Activated CD8-positive, alpha-beta T cell treated with anti-CD3 and anti-CD28 coated beads for 36 hours (primary cell): ENCODE measurements around the gene PDPN. TPM values are rescaled to one million over a fixed set of nuclear protein-coding genes. Genes with fewer than 3 reads are reported as not detected.

Experiments used
- ATAC-seq: fragments of 200-7000 bp; cut with Tn5 transposase; one replicate; pipeline ENCODE4 v1.10.0; 2021; ENCODE audit warnings: mild to moderate bottlenecking, moderate library complexity
- CTCF ChIA-PET: fragments of 350-600 bp; sonication (Branson Sonifier 250); formaldehyde crosslinking; loops from one replicate; lab custom pipeline; 2021; ENCODE audit warnings: antibody characterized with exemption; lab: Charles Lee
- POLR2A ChIA-PET: fragments of 350-600 bp; sonication (Branson Sonifier 250); formaldehyde crosslinking; loops from one replicate; lab custom pipeline; 2021; ENCODE audit warnings: antibody characterized with exemption; lab: Charles Lee
- DNase-seq: peaks from one replicate; pipeline ENCODE4 v3.0.0-alpha.2; 2020
- H3K27ac Mint-ChIP-seq: one replicate; pipeline ENCODE4 v1.8.0; 2021; ENCODE audit warnings: mild to moderate bottlenecking, mixed read lengths
- H3K27me3 Mint-ChIP-seq: one replicate; pipeline ENCODE4 v1.8.0; 2021; ENCODE audit warnings: mixed read lengths
- H3K36me3 Mint-ChIP-seq: one replicate; pipeline ENCODE4 v1.8.0; 2021; ENCODE audit warnings: low read depth, mixed read lengths
- H3K4me1 Mint-ChIP-seq: one replicate; pipeline ENCODE4 v1.8.0; 2021; ENCODE audit warnings: low read depth, mixed read lengths
- H3K4me3 Mint-ChIP-seq: one replicate; pipeline ENCODE4 v1.8.0; 2021; ENCODE audit warnings: mild to moderate bottlenecking, moderate library complexity, mixed read lengths
- H3K9me3 Mint-ChIP-seq: one replicate; pipeline ENCODE4 v1.8.0; 2021; ENCODE audit warnings: mixed read lengths
- intact Hi-C: fragments of 100-400 bp; cut with micrococcal nuclease; formaldehyde crosslinking; loops from one replicate; pipeline ENCODE4 v1.10.0; 2022
- total RNA-seq, 2 experiments: library from RNA; stranded (reverse); gene quantifications; one replicate each; pipeline ENCODE4 v1.2.3, GENCODE V29; 2021
- TF ChIP-seq, protein P1 (sequence below): fragments of 200-600 bp; IDR thresholded peaks from one replicate; pipeline ENCODE4 v1.8.0; 2022; ENCODE audit warnings: antibody characterized with exemption, mild to moderate bottlenecking

The PDPN gene
- total RNA-seq, 2 experiments from 2014 or later, result not detected

DNA sequence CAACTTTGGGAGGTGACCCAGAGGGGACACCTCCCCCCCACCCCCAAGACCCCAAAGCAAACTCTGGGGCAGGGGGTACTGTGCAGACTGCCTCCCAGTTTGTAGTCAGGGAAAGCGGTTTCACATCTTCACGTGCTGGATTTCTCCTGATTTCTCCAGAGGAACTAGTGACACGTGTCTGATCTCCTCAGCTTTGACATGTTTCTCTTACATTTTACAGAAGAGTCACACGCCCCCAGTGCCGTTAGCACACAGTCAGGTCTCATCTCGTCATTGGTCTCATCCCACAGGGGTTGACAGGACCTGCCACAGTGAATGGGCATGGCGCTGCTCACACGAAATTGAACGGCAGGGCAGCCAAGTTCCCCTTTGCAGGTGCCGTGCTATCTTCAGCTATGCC lies 11.8 kb downstream of the PDPN start:
- Mint-ChIP-seq H3K27me3 (peaks cover 10% of the 10 kb centered on the region), H3K4me3 (no peak overlapping the region), H3K4me1 (no peaks in the 10 kb centered on the region), H3K27ac (no peak overlapping the region), H3K36me3 (no peaks in the 10 kb centered on the region), H3K9me3 (no peaks in the 10 kb centered on the region)
- TF ChIP-seq, protein P1, sequence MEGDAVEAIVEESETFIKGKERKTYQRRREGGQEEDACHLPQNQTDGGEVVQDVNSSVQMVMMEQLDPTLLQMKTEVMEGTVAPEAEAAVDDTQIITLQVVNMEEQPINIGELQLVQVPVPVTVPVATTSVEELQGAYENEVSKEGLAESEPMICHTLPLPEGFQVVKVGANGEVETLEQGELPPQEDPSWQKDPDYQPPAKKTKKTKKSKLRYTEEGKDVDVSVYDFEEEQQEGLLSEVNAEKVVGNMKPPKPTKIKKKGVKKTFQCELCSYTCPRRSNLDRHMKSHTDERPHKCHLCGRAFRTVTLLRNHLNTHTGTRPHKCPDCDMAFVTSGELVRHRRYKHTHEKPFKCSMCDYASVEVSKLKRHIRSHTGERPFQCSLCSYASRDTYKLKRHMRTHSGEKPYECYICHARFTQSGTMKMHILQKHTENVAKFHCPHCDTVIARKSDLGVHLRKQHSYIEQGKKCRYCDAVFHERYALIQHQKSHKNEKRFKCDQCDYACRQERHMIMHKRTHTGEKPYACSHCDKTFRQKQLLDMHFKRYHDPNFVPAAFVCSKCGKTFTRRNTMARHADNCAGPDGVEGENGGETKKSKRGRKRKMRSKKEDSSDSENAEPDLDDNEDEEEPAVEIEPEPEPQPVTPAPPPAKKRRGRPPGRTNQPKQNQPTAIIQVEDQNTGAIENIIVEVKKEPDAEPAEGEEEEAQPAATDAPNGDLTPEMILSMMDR, result no peak
- ChIA-PET POLR2A (no interaction called here), CTCF (no interaction called here)
- intact Hi-C loops, result no loop called here
- ATAC-seq, result no peak
- DNase-seq, result no peak

DNA sequence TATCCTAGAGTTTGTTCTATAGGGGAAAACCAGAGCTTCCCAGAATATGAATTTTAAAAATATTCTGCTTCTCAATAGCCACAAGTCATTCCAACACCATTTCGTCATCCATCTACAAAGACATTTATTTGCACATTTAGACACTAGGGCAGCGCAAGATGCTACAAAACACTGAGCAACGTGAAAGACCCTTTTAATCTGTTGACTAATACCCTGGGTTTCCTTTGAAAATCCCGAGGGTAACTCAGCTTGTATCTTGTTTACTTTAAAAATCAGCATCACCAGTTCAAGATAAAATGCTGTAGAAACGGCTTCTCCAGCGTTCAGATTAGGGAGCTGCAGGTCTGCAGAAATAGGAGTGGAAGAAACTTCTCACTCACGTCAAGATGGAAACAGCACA lies 13.5 kb downstream of the PDPN start:
- DNase-seq (no peak), ATAC-seq (no peak)
- intact Hi-C loops, result no loop called here
- H3K9me3 Mint-ChIP-seq, result no peaks in the 10 kb centered on the region
- H3K27me3 Mint-ChIP-seq, result peaks cover 7% of the 10 kb centered on the region
- TF ChIP-seq, protein P1, result no peak
- no peak overlapping the region for H3K4me3 Mint-ChIP-seq
- H3K36me3 Mint-ChIP-seq, result no peaks in the 10 kb centered on the region
- no peaks in the 10 kb centered on the region for H3K4me1 Mint-ChIP-seq
- CTCF ChIA-PET, result no interaction called here
- H3K27ac Mint-ChIP-seq, result no peak overlapping the region
- POLR2A ChIA-PET, result no interaction called here

DNA sequence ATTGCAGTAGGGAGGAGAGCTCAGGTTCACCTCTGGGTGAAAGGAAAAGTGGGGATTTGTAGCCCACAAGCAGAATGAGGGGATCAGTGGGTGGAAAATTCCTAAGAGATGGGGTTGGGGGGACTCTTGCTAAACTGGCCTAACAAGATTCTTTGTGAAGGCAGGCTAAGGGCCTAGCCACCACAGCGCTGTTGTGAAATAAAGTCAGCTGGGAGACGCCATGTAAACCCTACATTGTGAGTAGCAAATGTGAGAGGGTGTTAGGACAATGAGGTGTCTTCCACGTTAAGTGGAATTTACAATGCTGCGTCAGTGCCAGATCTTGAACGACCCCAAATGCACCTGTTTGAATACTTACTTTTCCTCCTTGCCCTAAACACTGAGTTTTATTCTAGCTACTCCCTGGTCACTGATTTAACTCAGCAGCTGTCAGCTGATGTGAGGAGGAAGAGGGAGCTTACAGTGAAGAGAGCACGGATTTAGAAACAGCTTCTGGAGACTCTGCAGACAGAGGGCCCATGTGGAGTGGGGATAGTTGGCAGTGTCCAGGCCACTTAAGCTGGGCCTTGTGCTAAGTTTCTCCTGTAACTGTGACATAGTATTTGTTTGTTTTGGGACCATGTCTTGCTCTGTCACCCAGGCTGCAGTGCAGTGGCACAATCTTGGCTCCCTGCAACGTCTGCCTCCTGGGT lies 17.3 kb downstream of the PDPN start:
- Mint-ChIP-seq H3K4me1 (no peaks in the 10 kb centered on the region), H3K27ac (no peak overlapping the region), H3K36me3 (no peaks in the 10 kb centered on the region), H3K9me3 (no peaks in the 10 kb centered on the region), H3K4me3 (no peak overlapping the region), H3K27me3 (no peaks in the 10 kb centered on the region)
- DNase-seq (no peak), ATAC-seq (no peak)
- intact Hi-C loops, result no loop called here
- CTCF ChIA-PET, result no interaction called here
- TF ChIP-seq, protein P1, result no peak
- POLR2A ChIA-PET, result no interaction called here

DNA sequence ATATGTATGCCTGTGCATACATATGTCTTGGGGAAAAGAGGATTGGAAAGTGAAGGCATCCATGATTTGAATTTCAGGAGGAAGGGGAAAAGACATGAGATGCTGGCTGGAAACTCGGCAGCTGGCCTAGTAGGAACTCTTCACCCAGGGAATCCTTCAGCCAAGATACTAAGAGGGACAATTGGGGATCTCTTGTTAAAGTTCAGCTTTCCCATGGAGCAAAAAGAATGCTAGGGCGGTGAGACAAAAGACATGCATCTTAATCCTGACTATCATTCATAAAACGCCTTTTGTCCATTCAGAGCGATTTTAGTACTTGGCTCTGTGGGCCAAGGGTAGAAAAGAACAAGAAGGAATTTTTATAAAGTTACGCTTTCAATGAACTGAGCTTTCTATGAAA lies 20.5 kb downstream of the PDPN start:
- POLR2A ChIA-PET, result no interaction called here
- intact Hi-C loops, result no loop called here
- H3K4me1 Mint-ChIP-seq, result no peaks in the 10 kb centered on the region
- no peak for ATAC-seq
- TF ChIP-seq, protein P1, result no peak
- no peak overlapping the region for H3K4me3 Mint-ChIP-seq
- CTCF ChIA-PET, result interaction anchor here (1.0 kb wide), 1 partner anchor 11 kb away, joined by 4 read pairs; no protein-coding TSS in a partner anchor
- peaks cover 2% of the 10 kb centered on the region for H3K27me3 Mint-ChIP-seq
- DNase-seq, result no peak
- H3K9me3 Mint-ChIP-seq, result no peaks in the 10 kb centered on the region
- H3K27ac Mint-ChIP-seq, result no peak overlapping the region
- H3K36me3 Mint-ChIP-seq, result no peaks in the 10 kb centered on the region

DNA sequence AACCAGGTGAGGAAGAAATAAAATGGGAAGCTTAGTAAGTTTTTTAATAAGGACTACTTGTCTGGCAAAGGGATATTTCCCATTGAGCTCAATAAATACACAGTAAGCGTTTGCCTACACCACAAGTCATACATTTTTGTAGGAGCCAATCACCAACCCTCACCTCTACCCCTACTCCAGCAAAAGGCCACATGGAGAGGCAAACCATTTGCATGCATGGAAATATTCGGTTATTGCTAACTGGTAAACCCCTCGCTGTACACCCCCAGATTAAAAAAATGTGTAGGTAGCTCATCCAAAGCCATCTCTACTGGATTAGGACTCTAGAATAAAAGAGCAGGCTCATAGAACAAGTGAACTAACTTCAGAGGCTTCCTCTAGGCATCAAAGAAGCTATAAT lies 21.1 kb downstream of the PDPN start:
- H3K27ac Mint-ChIP-seq, result no peak overlapping the region
- ATAC-seq, result no peak

More for the DNA sequence above, 21.1 kb downstream of the PDPN start:
- Mint-ChIP-seq H3K36me3 (no peaks in the 10 kb centered on the region), H3K27me3 (peaks cover 2% of the 10 kb centered on the region), H3K4me1 (no peaks in the 10 kb centered on the region), H3K4me3 (no peak overlapping the region), H3K9me3 (no peaks in the 10 kb centered on the region)
- DNase-seq, result no peak
- CTCF ChIA-PET, result no interaction called here
- intact Hi-C loops, result no loop called here
- TF ChIP-seq, protein P1, result no peak
- POLR2A ChIA-PET, result no interaction called here
